D341Med (cell line): Measurements from ENCODE around the gene CAGE1.
A peak's percentile ranks its signal among the peaks of the same experiment; 100 is the strongest.

ENCODE experiments used
- DNase-seq: peaks from one replicate; pipeline ENCODE4 v3.0.0; 2012; ENCODE audit warnings: low spot score

The CAGE1 gene

DNA sequence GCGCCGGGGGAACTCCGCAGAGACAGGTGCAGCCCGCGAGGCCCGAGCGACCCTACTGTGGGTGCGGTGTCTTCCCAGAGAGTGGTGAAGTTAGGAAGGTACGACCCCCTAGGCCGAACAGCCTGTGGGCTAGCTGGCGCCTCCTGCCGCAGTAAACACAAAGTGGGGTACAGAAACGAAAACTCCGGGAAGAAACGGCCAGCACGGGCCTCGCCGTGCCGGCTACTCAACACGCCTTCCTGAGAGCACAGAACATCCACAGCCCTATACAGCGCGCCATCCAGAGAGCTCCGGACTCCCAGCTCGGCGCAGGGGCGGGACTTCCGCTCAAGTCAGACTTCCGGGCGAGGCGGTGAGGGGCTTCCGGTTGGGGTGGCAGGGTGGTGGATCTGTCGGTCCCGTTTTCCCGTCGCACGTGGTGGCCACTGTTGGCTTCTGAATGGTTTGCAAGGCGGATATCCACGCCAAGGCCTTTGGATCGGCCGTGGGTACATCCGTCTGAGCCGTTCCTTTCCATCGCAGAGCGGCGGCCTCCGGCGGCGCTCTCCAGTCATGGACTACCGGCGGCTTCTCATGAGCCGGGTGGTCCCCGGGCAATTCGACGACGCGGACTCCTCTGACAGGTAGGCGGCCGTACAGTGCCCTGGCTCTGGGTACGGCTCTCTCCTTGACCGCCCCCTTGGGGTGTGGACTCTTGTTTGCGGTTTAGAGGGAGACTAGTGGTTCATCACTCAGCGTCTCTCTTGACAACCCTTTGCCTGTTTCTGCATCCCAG, at the start of gene CAGE1, which contains the start of gene RIOK1:
TSS of gene CAGE1 (minus strand) at position 292 of the 775 bp plus-strand sequence. CDS start 2,569 bp downstream, outside the sequence.
TSS of gene RIOK1 (plus strand) at position 358 of the 775 bp plus-strand sequence. CDS start at position 553, 195 bp downstream.
- DNase-seq: peak; percentile 99

DNA sequence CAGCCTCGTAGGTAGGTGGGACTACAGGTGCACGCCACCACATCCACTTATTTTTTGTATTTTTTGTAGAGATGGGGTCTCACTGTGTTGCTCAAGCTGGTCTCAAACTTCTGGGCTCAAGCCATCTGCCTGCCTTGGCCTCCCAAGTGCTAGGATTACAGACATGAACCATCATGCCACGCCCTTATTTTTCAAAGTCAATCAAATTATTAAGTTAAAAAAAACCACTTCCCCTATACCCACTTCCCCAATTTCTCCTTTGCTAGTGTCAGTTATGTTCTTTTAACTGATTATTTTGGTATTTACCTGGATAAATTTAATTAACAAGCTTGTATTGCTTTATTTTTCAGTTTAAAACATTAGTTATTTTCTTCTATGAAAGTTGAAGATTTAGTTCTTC, 49.7 kb upstream of the CAGE1 start:
- no peak for DNase-seq

DNA sequence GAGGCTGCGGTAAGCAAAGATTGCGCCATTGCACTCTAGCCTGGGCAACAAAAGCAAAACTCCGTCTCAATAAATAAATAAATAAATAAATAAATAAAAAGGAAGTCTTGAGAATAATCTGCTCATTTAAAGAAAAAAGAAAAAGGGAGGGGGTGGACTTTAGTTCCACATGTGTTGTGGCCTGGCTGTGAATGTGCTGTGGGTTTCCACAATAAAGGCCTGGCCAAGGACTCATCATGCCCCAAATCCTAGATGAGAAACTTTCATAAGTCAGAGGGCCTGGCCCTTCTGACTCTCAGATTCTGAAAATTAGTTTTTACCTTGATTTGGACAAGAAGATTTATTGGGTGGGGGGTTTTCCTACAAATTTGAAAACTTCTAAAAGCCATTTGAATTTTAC, 48.5 kb upstream of the CAGE1 start:
- no peak for DNase-seq

DNA sequence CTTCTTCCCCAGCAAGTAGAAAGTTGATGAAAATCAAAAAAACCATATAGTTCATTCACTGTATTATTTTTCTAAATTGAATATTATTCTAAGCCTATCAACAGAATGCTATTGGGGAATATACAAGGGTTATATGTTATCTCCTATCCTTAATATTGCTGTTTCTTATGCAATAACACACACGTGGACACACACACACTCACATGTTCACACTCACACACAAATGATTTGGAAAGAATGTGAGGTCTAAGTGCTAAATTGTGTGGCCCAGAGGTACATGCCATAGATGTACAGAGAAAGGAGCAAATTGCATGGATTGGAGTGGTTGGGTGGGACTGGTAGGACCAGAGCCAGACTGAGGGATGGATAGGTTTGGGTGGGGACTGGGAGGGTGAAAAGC, 45.1 kb upstream of the CAGE1 start:
- DNase-seq: no peak

DNA sequence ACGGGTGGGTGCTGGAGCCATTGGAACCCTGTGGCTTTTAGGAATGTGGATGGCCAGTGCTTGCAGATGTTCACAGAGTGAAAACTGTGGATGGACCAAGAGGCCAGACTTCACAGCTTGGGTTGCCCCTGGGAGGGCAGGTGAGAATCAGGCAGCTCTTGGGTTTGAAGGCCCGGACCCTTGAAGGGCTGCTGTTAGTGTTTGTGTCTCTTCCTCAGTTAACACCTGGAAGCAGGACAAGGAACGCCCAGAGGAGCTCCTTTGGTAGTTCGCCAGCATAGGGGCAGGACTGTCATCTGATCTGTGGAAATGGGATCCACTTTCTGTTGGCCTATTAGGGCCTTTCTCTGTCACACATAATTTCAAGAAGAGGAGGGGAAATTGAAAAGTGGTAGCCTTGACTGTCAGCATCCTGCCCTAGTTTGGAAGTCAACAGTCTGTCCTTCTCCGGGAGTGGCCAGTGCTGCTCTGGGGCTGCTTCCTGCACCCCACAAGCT, 43.6 kb upstream of the CAGE1 start:
- no peak for DNase-seq

DNA sequence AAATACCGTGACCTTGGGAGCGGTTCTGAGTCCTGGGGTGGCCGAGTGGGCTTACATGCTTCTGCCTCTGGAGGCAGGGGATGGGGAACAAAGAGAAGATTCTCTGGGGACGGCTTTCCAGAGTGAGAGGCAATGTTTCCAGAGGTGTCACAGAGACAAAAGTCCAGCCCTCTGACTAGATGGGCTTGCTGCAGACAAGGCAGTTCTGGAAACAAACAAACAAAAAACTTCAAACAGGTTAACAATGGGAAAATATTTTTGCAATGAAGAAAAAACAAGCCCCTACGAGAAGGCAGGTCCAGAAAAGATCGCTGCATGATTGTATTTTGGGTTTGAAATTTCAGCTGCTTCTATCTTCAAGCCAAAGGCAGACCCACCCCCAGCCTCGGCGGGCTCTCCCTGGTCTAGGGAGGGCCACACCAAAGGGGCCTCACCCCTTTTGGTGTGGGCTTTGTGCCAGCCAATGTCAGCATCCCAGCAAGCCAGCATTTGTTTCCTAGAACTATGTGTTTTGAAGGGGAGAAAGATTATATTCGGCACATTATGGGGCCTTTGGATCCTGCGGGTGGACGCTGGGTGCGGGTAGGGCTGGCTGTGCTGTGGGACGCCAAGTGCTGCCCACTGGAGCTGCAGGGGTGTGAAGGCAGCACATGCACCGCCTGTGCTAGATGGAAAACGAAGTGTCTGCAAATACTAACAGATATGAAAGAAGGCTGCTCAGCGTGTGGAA, 43.0 kb upstream of the CAGE1 start:
- no peak for DNase-seq

DNA sequence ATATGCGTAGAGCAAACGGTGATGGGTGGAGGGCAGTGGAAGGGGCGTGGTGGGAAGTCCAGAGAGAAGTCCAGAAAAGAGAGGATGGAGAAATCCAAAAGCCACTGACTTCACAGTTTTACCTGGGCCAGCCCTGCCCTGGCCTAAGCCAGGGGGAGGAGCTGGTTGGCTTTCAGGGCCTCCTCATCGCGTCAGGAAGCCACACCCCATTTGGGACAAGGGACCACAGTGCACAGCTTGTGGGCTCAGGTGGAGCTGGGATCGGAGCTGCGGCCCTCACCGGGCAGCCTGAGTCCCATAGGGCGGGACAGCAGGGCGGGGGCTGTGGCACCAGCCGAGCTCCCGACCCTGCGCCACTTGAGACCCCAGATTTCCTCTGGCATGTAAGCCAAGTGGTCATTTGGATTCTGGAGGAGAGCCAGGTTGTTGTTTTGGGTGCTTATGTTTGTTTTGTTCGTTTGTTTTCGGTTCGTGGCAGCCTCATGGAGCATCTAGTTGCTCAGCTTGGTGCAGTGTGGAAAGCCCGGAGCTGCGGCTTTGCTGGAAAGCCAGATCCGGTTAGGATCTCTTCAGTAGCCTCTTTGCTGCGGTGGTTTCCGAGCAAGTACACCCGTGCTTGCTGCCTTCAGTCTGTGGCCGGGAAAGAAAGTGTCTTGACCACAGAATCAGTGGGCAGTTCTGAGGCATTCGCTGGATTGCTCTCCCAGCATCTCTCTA, 42.3 kb upstream of the CAGE1 start:
- no peak for DNase-seq

DNA sequence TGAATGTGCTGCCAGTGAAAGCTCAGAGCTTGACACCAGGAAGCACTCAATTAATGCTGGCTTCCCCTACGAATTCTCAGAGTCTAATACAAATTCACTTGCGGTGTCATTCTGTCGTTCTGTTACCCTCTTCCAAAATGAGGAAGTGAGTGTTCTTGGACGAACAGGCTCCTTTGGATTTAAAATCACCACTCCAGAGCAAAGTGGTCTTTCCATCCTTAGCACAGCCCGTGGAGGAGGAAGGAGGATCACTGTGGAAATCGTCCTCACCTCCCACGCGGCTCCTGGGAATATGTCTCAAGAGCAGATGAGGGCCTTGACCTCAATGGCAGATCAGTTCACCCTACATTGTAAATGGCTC, 41.8 kb upstream of the CAGE1 start:
- DNase-seq: no peak

DNA sequence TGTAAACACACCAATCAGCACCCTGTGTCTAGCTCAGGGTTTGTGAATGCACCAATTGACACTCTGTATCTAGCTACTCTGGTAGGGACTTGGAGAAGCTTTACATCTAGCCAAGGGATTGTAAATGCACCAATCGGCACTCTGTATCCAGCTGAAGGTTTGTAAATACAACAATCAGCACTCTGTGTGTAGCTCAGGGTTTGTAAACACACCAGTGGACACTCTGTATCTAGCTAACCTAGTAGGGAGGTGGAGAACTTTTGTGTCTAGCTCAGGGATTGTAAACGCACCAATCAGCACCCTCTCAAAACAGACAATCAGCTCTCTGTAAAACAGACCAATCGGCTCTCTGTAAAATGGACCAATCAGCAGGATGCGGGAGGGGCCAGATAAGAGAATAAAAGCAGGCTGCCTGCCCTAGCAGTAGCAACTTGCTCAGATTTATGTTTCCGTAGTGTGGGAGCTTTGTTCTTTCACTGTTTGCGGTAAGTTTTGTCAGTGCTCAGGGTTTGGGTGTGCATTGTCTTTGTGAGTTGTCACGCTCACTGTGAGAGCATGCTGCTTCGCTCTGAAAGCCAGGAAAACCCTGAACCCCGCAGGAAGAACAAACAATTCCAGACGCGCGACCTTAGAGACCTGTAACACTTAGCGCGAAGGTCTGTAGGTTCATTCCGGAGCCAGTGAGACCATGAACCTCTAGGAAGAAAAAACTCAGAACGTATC, 37.1 kb upstream of the CAGE1 start:
- DNase-seq: no peak

DNA sequence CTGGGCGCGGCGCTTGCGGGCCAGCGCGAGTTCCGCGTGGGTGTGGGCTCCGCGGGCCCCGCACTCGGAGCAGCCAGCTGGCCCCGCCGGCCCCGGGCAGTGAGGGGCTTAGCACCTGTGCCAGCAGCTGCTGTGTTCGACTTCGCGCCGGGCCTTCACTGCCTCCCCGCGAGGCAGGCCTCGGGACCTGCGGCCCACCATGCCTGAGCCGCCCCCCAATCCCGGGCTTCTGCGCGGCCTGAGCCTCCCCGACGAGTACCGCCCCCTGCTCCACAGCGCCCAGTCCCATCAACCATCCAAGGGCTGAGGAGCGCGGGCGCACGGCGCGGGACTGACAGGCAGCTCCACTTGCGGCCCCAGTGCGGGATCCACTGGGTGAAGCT, 36.3 kb upstream of the CAGE1 start:
- no peak for DNase-seq

DNA sequence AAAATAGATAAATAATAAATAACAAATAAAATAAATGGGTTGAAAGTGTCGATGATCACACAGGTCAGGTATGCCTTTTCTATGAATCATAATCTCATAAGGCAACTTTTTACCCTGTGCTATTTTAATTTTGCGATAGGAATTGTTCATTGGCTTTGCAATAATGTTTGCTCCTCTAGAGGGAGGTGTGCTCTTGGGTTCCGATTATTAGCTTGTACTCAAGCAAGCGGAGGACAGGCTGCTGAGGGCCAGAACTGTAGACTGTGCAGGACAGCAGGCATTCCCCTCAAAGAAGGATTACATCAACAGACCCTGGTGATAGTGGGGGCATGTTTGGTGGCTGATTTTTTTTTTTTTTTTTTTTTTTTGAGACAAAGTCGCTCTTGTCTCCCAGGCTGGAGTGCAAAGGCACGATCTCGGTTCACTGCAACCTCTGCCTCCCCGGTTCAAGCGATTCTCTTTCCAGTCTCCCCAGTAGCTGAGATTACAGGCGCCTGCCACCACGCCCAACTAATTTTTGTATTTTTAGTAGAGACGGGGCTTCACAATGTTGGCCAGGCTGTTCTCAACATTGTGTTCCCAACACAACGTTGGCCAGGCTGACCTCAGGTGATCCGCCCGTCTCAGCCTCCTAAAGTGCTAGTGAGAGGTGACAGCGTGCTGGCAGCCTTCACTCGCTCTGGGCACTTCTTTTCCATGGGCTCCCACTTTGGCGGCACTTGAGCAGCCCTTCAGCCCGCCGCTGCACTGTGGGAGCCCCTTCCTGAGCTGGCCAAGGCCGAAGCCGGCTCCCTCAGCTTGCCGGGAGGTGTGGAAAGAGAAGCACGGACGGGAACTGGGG, 35.6 kb upstream of the CAGE1 start:
- DNase-seq: peak; percentile 53

DNA sequence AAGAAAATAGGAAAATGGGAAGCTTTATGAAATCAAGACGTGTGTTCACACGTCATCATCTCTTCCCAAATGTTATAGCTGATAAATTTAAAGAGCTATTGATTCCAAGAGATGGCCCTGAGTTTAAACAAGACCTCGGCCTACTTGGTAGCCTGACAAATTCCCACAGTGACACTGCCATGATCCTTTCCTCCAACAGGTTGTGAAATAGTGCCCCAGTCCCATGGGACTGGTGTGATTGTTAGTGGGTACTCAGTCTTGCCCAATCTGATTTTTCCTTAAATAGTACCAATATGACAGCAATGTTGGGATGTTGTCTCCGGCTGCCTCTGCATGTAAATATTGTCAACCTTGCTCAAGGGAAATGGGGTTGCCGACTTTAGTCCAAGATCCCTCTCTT, 34.5 kb upstream of the CAGE1 start:
- DNase-seq: no peak

DNA sequence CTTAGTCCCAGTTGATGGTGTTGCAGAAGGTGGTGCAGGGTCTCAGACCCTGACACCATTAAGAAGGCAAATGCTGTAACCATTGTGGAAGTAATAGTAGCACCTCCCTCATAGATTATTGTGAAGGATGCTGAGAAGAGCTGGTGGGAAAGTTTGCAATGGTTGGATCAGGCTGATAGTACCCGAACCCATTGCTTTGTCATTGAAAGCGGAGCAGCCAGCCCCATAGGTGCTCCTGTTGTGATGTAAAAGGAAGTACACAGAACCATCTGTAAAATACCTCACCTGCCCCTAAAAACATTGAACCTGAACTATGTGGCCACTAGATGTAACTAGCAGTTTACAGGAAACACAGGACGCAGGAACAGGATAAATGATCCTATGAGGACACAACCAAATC, 31.5 kb upstream of the CAGE1 start:
- DNase-seq: no peak

DNA sequence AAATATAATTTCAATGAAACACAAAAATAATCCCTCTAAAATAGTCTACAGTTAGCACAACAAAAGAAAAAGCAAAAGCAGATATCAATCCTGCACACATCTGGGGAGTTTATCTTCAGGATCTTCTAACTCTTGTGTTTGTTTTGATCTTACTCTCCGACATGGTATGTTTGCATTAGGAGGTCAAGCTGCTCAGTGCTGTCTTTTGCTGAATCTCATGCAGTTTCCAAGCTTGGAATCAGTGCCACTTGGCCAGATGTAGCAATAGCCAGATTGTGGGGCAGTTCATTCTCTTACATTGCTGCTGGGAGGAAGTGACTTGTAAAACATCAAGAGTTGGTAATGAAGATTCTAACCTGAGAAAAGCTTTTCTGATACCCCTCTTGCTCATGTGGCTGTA, 29.5 kb upstream of the CAGE1 start:
- no peak for DNase-seq

DNA sequence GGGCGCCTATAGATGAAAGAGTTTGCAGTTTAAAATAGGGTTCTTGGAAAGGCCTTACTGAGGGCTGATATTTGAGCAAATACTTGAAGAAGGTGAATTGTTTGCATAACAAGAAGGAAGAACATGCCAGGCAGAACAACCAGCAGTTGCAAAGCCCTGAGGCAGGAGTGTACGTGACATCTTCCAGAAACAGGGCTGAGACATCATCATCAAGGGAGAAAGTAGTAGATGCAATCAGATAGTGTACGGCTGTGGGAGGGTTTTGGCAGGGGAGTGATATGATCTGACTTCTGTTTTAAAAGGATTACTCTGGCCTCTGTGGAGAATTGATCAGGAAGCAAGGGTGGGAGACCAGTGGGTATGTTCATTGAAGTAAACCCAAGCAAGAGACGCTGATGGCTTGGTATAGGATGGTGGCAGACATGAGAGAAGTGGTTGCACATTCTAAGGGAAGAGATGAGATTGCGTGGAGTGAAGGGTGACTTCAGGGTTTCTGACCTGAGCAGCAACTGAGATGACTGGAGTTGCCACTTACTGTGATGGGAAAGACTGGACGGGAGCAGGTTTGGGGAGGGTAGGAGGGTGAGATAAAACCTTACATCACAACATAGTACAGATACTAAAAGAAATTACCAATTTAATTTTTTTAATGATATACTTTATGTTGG, 28.8 kb upstream of the CAGE1 start:
- DNase-seq: no peak

DNA sequence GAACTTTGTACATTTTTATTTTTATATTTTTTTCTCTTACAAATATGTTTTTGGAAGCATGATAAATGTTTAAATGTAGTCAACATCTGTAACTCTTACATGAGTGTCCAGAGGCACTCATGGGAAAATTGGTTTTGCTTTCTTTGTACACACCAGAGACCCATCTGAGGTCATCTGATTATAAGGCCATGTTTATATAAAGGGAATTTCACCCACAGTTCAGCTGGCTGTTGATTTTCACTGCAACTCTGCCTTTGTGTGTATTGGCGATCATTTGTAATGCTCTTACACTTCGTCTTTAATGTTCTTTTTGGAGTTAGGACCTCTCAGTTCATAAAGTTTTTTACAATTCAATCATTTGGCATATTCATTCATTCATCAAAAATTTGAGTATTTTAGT, 28.1 kb upstream of the CAGE1 start:
- DNase-seq: no peak

DNA sequence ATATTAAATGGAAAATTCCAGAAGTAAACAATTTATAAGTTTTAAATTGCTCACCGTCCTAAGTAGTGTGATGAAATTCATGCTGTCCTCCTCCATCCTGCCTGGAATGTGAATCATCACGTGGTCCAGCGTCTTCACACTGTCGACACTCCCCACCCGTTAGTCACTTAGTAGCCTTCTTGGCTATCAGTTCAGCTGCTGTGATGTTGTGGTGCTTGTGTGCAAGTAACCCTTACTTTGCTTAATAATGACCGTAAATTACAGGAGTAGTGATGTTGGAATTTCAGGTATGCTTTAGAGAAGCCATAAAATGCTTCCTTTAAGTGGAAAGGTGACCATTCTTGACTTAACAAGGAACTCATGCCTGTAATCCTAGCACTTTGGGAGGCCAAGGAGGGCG, 25.3 kb upstream of the CAGE1 start:
- DNase-seq: no peak

DNA sequence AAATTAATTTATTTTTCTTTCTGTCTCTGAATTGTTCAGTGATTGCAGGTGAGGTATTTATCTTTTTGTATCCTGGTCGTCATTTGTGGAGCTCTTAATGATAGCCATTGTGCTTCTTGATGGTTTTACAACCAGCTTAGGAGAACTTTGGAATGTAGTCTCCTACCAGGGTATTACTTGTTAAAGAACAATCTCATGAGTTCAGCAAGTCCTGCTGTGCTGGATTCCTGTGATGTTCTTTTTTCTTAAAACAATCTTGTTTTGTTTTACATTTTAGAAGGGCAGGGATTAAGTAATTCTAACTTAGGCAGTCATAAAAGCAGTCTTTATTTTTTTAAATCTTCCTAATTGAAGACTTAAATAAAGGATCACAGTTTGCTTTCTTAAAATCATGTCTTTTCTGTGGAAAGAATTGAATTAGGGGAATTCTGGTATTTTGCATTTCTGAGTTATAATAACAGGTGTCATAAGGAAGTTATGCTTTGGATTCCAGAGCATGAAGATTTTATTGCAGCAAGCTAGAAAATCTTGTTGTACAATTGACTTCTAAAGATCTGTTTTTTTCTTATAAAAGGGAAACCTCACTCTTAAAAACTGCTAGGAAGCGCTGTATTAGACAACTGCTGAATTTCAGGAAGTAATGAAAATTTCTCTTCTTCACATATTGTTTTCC, 23.7 kb upstream of the CAGE1 start:
- no peak for DNase-seq

DNA sequence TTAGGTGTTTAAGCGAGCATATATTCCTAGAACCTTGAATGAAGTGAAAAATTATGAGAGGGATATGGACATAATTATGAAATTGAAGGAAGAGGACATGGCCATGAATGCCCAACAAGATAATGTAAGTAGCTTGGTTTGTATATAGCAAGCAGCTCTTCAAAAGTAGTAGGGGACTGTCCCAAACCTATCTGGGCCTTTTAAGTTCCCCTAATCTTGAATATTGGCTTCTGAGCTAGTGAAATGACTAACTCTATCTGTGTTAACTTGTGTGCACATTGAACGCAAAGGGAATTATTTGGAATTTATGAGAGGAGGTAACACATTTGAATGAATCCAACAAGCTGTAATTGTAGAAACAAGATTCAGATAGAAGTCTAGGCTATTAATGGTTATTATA, 21.8 kb upstream of the CAGE1 start:
- no peak for DNase-seq

DNA sequence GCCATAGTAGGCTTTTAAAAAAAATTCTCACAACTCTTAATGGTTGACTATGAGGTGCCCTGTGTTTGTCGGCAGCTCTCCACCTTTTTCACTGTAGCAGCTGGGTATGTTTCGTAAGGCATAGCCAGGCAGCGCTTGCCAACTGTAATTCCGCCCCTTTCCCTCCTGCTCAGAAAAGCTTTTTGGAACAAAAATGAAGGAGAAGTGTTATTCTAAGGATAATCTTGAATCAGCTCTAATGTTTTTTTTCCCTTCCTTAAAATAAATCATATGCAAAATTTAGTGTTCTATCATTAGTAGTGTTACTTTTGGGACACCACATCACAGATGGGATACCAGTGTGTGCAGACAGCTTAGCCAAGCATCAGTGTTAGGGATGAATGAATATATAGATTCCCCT, 21.3 kb upstream of the CAGE1 start:
- no peak for DNase-seq
